ENCODE results near the gene ETV7. TPM values are rescaled to one million over a fixed set of nuclear protein-coding genes. Genes with fewer than 3 reads are reported as not detected.

The ETV7 gene
- total and polyA plus RNA-seq, 2 of the 13 experiments (the other 11 are each of a cell fraction or from before 2014, with no cell fraction given), result not detected

GRCh38 chr6:36319821-36320220, 67.6 kb downstream of the ETV7 start:
- Histone ChIP-seq H4K20me1 (ENCODE audit: insufficient read depth, low read length) (no peaks in the 10 kb centered on the region), H3K9me3 (ENCODE audit: low read length) (no peaks in the 10 kb centered on the region), H3K27ac (ENCODE audit: extremely low read length, insufficient read depth, low read length) (no peak overlapping the region), H3K9ac (ENCODE audit: insufficient read depth, low read depth, low read length) (no peak overlapping the region), H3K79me2 (ENCODE audit: insufficient read depth, low read length) (no peaks in the 10 kb centered on the region), H3K36me3 (replicated peaks in 1 of 2; ENCODE audit: control insufficient read depth in 1 of 2, insufficient read depth in 2 of 2, low read length in 2 of 2) (no peaks in the 10 kb centered on the region), H3K4me1 (ENCODE audit: insufficient read depth, low read length) (peaks cover 19% of the 10 kb centered on the region), H3K4me2 (ENCODE audit: low read depth, low read length) (no peak overlapping the region), H2AFZ (ENCODE audit: low read length) (no peak overlapping the region), H3K4me3 (replicated peaks in 1 of 3; ENCODE audit: insufficient read depth in 1 of 3, low read depth in 2 of 3, low read length in 3 of 3) (no peak overlapping the region), H3K27me3 (ENCODE audit: control insufficient read depth in 1 of 2, insufficient read depth in 2 of 2, low read length in 2 of 2) (peaks cover 3% of the 10 kb centered on the region in 2 experiments; a peak in 3 of 5 replicates)
- intact Hi-C loops (cut with micrococcal nuclease; ENCODE audit: unreplicated experiment) (no loop called here), in situ Hi-C loops (cut with HindIII; ENCODE audit: extremely low pct_ligation_motif_present, low pct_unique_long_range_greater_than_20kb) (no loop called here)
- no TSS peak for BruUV-seq (replicated peaks)
- DNase-seq (ENCODE audit: low spot score) (no peak), ATAC-seq (no peak), FAIRE-seq (no peak)
- POLR2A ChIA-PET, result interaction anchor here (0.5 kb wide), 1 partner anchor 83 kb away, joined by 3 read pairs; no protein-coding TSS in a partner anchor
- CTCF ChIA-PET (ENCODE audit: low intra/inter-chr PET ratio, low total read pairs), result no interaction called here
- 37% methylated on average over 2 of the region's 2 CpGs for WGBS (ENCODE audit: low lambda C conversion rate)
- TF ChIP-seq ZNF234 (CRISPR knock-in tag; conservative IDR thresholded peaks at IDR 0.05) (no peak), ZNF790 (CRISPR knock-in tag; IDR thresholded peaks at IDR 0.05; ENCODE audit: borderline replicate concordance) (no peak), AFF4 (CRISPR knock-in tag; IDR thresholded peaks at IDR 0.05) (no peak), ZBTB26 (CRISPR knock-in tag; IDR thresholded peaks at IDR 0.05; ENCODE audit: borderline replicate concordance) (no peak), ZSCAN12 (CRISPR knock-in tag; IDR thresholded peaks at IDR 0.05) (no peak), ZBTB3 (CRISPR knock-in tag; IDR thresholded peaks at IDR 0.05; ENCODE audit: borderline replicate concordance, low read depth) (no peak), REST (IDR thresholded peaks at IDR 0.05; ENCODE audit: borderline replicate concordance in 1 of 2, low read depth in 1 of 2, low read length in 2 of 2) (no peak), JARID2 (CRISPR knock-in tag; IDR thresholded peaks at IDR 0.05; ENCODE audit: insufficient replicate concordance) (no peak), ZBTB39 (CRISPR knock-in tag; IDR thresholded peaks at IDR 0.05) (no peak), RNF2 (conservative IDR thresholded peaks at IDR 0.05; ENCODE audit: low read depth) (no peak)
